K562 (cell line): ENCODE results near the gene ARHGDIB. TPM values are rescaled to one million over a fixed set of nuclear protein-coding genes. Genes with fewer than 3 reads are reported as not detected.

Experiments
- ATAC-seq: fragments of 200-7000 bp; cut with Tn5 transposase; 3 replicates; pipeline ENCODE4 v1.9.1; 2020; ENCODE audit warnings: moderate library complexity
- BruUV-seq: library from RNA; stranded (reverse); fragments of 400-500 nt; replicated peaks from 2 replicates; lab custom pipeline; 2021; lab: Mats Ljungman, UMichigan
- CTCF ChIA-PET: fragments of 300-600 bp; formaldehyde crosslinking; extraction: SDS; loops from one replicate; lab custom pipeline; 2021; ENCODE audit warnings: low intra/inter-chr PET ratio; lab: Yijun Ruan, JAX
- POLR2A ChIA-PET: fragments of 300-600, 350-650 bp; sonication (Branson Sonifier 250); formaldehyde crosslinking; extraction: SDS; loops from one replicate; lab custom pipeline; 2021; ENCODE audit warnings: antibody characterized with exemption, inconsistent platforms; lab: Yijun Ruan, JAX
- DNase-seq, 4 experiments: peaks; one replicate each; pipeline versions ENCODE4 v3.0.0 to v3.0.0-alpha.2; 2011 to 2018; ENCODE audit warnings: low spot score in 3 of 4, mixed read lengths in 3 of 4; ENCODE audit errors: extremely low read depth in 1 of 4
- FAIRE-seq: peaks from 2 replicates; lab custom pipeline; 2011; peaks lifted over from hg19 to GRCh38; lab: Jason Lieb, UNC
- H2AFZ ChIP-seq: 2 replicates; pipeline ENCODE4 v1.6.0; 2011; ENCODE audit warnings: low read depth, low read length, control low read depth, inconsistent platforms
- H3K27ac ChIP-seq: fragments of 200-600 bp; 3 replicates; pipeline ENCODE4 v1.8.0; 2011; ENCODE audit warnings: low read depth, mild to moderate bottlenecking, control low read depth, inconsistent platforms, low read length, moderate library complexity, mixed read lengths; ENCODE audit errors: extremely low read depth
- H3K27me3 ChIP-seq, 2 experiments: fragments of 300-600 bp in 1 of 2; 2 replicates in 1 of 2; 3 replicates in 1 of 2; pipeline versions ENCODE4 v1.6.0 to v1.8.0; 2011; ENCODE audit warnings: inconsistent platforms in 2 of 2, low read length in 2 of 2, mild to moderate bottlenecking in 1 of 2, mixed read lengths in 1 of 2, moderate library complexity in 1 of 2; ENCODE audit not compliant: control insufficient read depth in 2 of 2, insufficient read depth in 2 of 2
- H3K36me3 ChIP-seq: fragments of 300-600 bp; 3 replicates; pipeline ENCODE4 v1.8.0; 2011; ENCODE audit warnings: mild to moderate bottlenecking, low read length, inconsistent platforms; ENCODE audit not compliant: control insufficient read depth, insufficient read depth
- H3K4me1 ChIP-seq, 2 experiments: fragments of 200-600 bp in 1 of 2; replicated peaks in 1 of 2; 2 replicates in 1 of 2; 3 replicates in 1 of 2; pipeline versions ENCODE4 v1.5.1 to v1.8.0; 2011; ENCODE audit warnings: inconsistent platforms in 2 of 2, low read length in 2 of 2, mild to moderate bottlenecking in 1 of 2, mixed read lengths in 1 of 2, moderate library complexity in 1 of 2; ENCODE audit not compliant: control insufficient read depth in 2 of 2, insufficient read depth in 2 of 2
- H3K4me2 ChIP-seq: 2 replicates; pipeline ENCODE4 v1.6.1; 2011; ENCODE audit warnings: low read length, control low read depth, inconsistent platforms, mixed read lengths; ENCODE audit not compliant: insufficient read depth
- H3K4me3 ChIP-seq: fragments of 200-600 bp; sonication (generic), shearing (Covaris generic); 2 replicates; pipeline ENCODE4 v1.5.1; 2016; ENCODE audit warnings: control low read depth, inconsistent platforms
- H3K79me2 ChIP-seq: fragments of 200-600 bp; 3 replicates; pipeline ENCODE4 v1.8.0; 2011; ENCODE audit warnings: low read length, inconsistent platforms; ENCODE audit not compliant: control insufficient read depth, insufficient read depth
- H3K9ac ChIP-seq, 2 experiments: 2 replicates each; pipeline versions ENCODE4 v1.6.0 to v1.6.1; 2011; ENCODE audit warnings: low read depth in 2 of 2, low read length in 2 of 2, control low read depth in 1 of 2, inconsistent platforms in 1 of 2, mild to moderate bottlenecking in 1 of 2, mixed read lengths in 1 of 2; ENCODE audit not compliant: insufficient read depth in 1 of 2
- H3K9me1 ChIP-seq: one replicate; pipeline ENCODE4 v1.6.0; 2011; ENCODE audit warnings: inconsistent platforms, mild to moderate bottlenecking, low read length, moderate library complexity; ENCODE audit not compliant: control insufficient read depth, insufficient read depth
- H3K9me3 ChIP-seq: replicated peaks from 2 replicates; pipeline ENCODE4 v1.5.1; 2011; ENCODE audit warnings: low read depth, low read length, inconsistent platforms; ENCODE audit not compliant: control insufficient read depth, insufficient read depth
- H4K20me1 ChIP-seq: replicated peaks from 2 replicates; pipeline ENCODE4 v1.6.1; 2011; ENCODE audit warnings: low read length, inconsistent platforms, mixed read lengths; ENCODE audit not compliant: control insufficient read depth, insufficient read depth
- ATF7 ChIP-seq: fragments of 450-650 bp; IDR thresholded peaks from 2 replicates; pipeline ENCODE4 v1.7.1; 2014; ENCODE audit warnings: mild to moderate bottlenecking, moderate library complexity
- CGGBP1 ChIP-seq: fragments of 250-450 bp; sonication (Bioruptor Pico); IDR thresholded peaks from 2 replicates; pipeline ENCODE4 v1.9.0; 2021; ENCODE audit warnings: mild to moderate bottlenecking
- MLLT1 ChIP-seq, 2 experiments: fragments of 450-650 bp; IDR thresholded peaks; 2 replicates each; pipeline ENCODE4 v1.6.1; 2016
- NFE2 ChIP-seq: IDR thresholded peaks from 2 replicates; pipeline ENCODE4 v1.6.1; 2014; ENCODE audit warnings: antibody characterized with exemption, low read depth
- PRPF4 ChIP-seq: fragments of 200-400 bp; formaldehyde crosslinking; IDR thresholded peaks from one replicate; pipeline ENCODE4 v1.6.1; 2017; ENCODE audit warnings: low read length, low read depth, mild to moderate bottlenecking; ENCODE audit not compliant: insufficient read depth, poor library complexity, severe bottlenecking
- SRF ChIP-seq, 2 experiments: fragments of 250-450, 450-650 bp in 1 of 2; sonication (Bioruptor Pico) in 1 of 2; sonication (generic) in 1 of 2; formaldehyde crosslinking; IDR thresholded peaks; 2 replicates each; pipeline versions ENCODE4 v1.5.0 to v1.5.1; 2020 to 2022; ENCODE audit warnings: mild to moderate bottlenecking in 1 of 2, missing genetic modification reagents in 1 of 2
- TRIM24 ChIP-seq, 2 experiments: fragments of 450-650 bp; IDR thresholded peaks; 2 replicates each; pipeline ENCODE4 v1.6.1; 2016
- U2AF2 ChIP-seq: fragments of 200-400 bp; formaldehyde crosslinking; optimal IDR thresholded peaks from 2 replicates; pipeline ENCODE3; 2017; ENCODE audit warnings: low read depth, mild to moderate bottlenecking, low read length
- ZBTB9 ChIP-seq: fragments of 450-650 bp; formaldehyde crosslinking; IDR thresholded peaks from 2 replicates; pipeline ENCODE4 v1.4.0; 2020; ENCODE audit warnings: mild to moderate bottlenecking, moderate library complexity
- ZNF212 ChIP-seq: fragments of 450-650 bp; formaldehyde crosslinking; IDR thresholded peaks from 2 replicates; pipeline ENCODE4 v1.4.0; 2020; ENCODE audit warnings: mild to moderate bottlenecking
- ZNF316 ChIP-seq: fragments of 450-650 bp; IDR thresholded peaks from 2 replicates; pipeline ENCODE4 v1.6.1; 2016
- ZNF584 ChIP-seq: fragments of 200-800 bp; sonication (Bioruptor generic); IDR thresholded peaks from 2 replicates; pipeline ENCODE4 v1.6.1; 2016; ENCODE audit warnings: low read depth, mild to moderate bottlenecking, missing genetic modification characterization, missing compliant biosample characterization
- WGBS: fragments of 100-300 bp; shearing (Covaris generic); methylation state at CpG from one replicate; pipeline ENCODE4 v1.1.6; 2016; ENCODE audit warnings: low coverage, mixed read lengths; ENCODE audit not compliant: insufficient coverage; ENCODE audit errors: missing lambda C conversion rate; 5-methylcytosine and 5-hydroxymethylcytosine counted together
- in situ Hi-C: fragments of 300-500 bp; cut with MboI; formaldehyde crosslinking; loops from 4 replicates; pipeline ENCODE4 v1.15.0; 2018; ENCODE audit warnings: inconsistent platforms, mixed read lengths
- intact Hi-C: fragments of 100-400 bp; cut with micrococcal nuclease; formaldehyde crosslinking; loops from 2 replicates; pipeline ENCODE4 v1.14.2; 2022
- polyA plus RNA-seq, 8 experiments: library from polyadenylated mRNA; depleted of rRNA in 4 of 8; stranded (reverse) in 5 of 8; unstranded in 3 of 8; fragments of >200 nt; fragmentation: Nextera tagmentation in 2 of 8; fragmentation: Illumina TruSeq in 1 of 8; extraction: Ambion mirVana in 2 of 8; extraction: Trizol in 1 of 8; gene quantifications; 2 replicates each; pipeline versions ENCODE4 v1.2.1 to v1.2.3, GENCODE V29; 2011 to 2014; ENCODE audit warnings: inconsistent platforms in 1 of 8, missing spikeins in 1 of 8
- total RNA-seq, 7 experiments: library from RNA; depleted of rRNA in 6 of 7; stranded (reverse); fragments of >200 nt in 6 of 7; fragmentation: Illumina TruSeq in 2 of 7; extraction: Trizol in 2 of 7; gene quantifications; 2 replicates each; pipeline versions ENCODE4 v1.2.1 to v1.2.3, GENCODE V29; 2011 to 2021; ENCODE audit warnings: low replicate concordance in 1 of 7
- TF ChIP-seq, protein P1 (sequence below), 2 experiments: fragments of 150-350 bp in 1 of 2; IDR thresholded peaks; 2 replicates each; pipeline ENCODE4 v1.6.1; 2012 to 2016; ENCODE audit warnings: low read depth in 2 of 2, low read length in 2 of 2, mild to moderate bottlenecking in 1 of 2, moderate library complexity in 1 of 2
- TF ChIP-seq, protein P2 (sequence below): fragments of 250-450 bp; sonication (Bioruptor Pico); IDR thresholded peaks from 2 replicates; pipeline ENCODE4 v1.6.1; 2021; ENCODE audit warnings: mild to moderate bottlenecking

The ARHGDIB gene
- total and polyA plus RNA-seq, 9 of the 15 experiments (the other 6 are each of a cell fraction or from before 2014, with no cell fraction given) = 9.5 to 204 (median 116) TPM

DNA sequence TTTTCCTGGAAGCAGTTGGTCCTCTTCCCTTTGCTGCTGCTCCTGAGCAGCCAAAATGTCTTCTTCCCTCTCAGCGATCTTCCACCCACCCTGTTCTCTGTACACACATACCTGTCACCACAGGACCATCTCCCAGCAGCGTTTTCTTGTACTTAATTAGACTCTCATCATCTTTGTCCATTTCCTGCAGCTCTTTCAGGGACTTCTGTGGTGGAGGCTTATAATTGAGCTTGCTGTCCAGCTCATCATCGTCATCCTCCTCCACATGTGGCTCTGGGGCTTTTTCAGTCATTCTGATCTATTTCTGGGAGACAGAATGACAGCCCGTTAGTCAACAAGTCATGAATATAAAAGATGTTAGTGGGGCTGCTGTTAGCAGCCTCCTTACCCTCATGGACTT is 11.0 kb downstream of the ARHGDIB start:
- peaks cover 27% of the 10 kb centered on the region; the same call in 1 of the 3 replicates for H3K36me3 ChIP-seq
- H3K79me2 ChIP-seq = no peaks in the 10 kb centered on the region
- no peak overlapping the region for H3K4me2 ChIP-seq
- intact Hi-C loops = no loop called here
- CTCF ChIA-PET = no interaction called here
- H3K27ac ChIP-seq = peak overlapping the region; percentile 11; the same call in 1 of the 3 replicates
- FAIRE-seq (no peak), ATAC-seq (no peak), DNase-seq (no peak)
- no peaks in the 10 kb centered on the region for H3K27me3 ChIP-seq
- H3K4me3 ChIP-seq = no peak overlapping the region
- no peaks in the 10 kb centered on the region; a peak in 1 of 5 replicates for H3K4me1 ChIP-seq
- H3K9ac ChIP-seq = no peak overlapping the region
- BruUV-seq = no TSS peak
- 28% methylated on average over 4 of the region's 4 CpGs for WGBS
- no peaks in the 10 kb centered on the region for H3K9me1 ChIP-seq
- in situ Hi-C loops = loop anchor here (25.0 kb wide), 1 partner anchor 738 kb away; no protein-coding TSS in a partner anchor
- H3K9me3 ChIP-seq = no peaks in the 10 kb centered on the region
- no peaks in the 10 kb centered on the region for H4K20me1 ChIP-seq
- POLR2A ChIA-PET = interaction anchor here (0.6 kb wide), 1 partner anchor 250 kb away, joined by 3 read pairs; no protein-coding TSS in a partner anchor
- H2AFZ ChIP-seq = no peak overlapping the region
- TF ChIP-seq NFE2 (no peak), ZNF316 (no peak), ZNF212 (no peak), CGGBP1 (CRISPR knock-in tag) (no peak), ATF7 (no peak), TRIM24 (IDR thresholded peaks at IDR 0.05) (no peak), PRPF4 (no peak), ZNF584 (CRISPR knock-in tag) (no peak), ZBTB9 (CRISPR knock-in tag) (no peak), SRF (CRISPR knock-in tag; IDR thresholded peaks at IDR 0.05) (no peak), MLLT1 (IDR thresholded peaks at IDR 0.05) (no peak), U2AF2 (no peak)
- TF ChIP-seq, protein P1, sequence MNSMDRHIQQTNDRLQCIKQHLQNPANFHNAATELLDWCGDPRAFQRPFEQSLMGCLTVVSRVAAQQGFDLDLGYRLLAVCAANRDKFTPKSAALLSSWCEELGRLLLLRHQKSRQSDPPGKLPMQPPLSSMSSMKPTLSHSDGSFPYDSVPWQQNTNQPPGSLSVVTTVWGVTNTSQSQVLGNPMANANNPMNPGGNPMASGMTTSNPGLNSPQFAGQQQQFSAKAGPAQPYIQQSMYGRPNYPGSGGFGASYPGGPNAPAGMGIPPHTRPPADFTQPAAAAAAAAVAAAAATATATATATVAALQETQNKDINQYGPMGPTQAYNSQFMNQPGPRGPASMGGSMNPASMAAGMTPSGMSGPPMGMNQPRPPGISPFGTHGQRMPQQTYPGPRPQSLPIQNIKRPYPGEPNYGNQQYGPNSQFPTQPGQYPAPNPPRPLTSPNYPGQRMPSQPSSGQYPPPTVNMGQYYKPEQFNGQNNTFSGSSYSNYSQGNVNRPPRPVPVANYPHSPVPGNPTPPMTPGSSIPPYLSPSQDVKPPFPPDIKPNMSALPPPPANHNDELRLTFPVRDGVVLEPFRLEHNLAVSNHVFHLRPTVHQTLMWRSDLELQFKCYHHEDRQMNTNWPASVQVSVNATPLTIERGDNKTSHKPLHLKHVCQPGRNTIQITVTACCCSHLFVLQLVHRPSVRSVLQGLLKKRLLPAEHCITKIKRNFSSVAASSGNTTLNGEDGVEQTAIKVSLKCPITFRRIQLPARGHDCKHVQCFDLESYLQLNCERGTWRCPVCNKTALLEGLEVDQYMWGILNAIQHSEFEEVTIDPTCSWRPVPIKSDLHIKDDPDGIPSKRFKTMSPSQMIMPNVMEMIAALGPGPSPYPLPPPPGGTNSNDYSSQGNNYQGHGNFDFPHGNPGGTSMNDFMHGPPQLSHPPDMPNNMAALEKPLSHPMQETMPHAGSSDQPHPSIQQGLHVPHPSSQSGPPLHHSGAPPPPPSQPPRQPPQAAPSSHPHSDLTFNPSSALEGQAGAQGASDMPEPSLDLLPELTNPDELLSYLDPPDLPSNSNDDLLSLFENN (IDR thresholded peaks at IDR 0.05; ENCODE audit: low read depth in 2 of 2, low read length in 2 of 2) = no peak
- TF ChIP-seq, protein P2, sequence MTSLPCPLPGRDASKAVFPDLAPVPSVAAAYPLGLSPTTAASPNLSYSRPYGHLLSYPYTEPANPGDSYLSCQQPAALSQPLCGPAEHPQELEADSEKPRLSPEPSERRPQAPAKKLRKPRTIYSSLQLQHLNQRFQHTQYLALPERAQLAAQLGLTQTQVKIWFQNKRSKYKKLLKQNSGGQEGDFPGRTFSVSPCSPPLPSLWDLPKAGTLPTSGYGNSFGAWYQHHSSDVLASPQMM (CRISPR knock-in tag) = no peak
